GM12892 (cell line): ENCODE measurements around the gene MYO18A.

Experiments
- POLR2A ChIP-seq: IDR thresholded peaks from 2 replicates; pipeline ENCODE4 v1.6.1; 2011; ENCODE audit warnings: low read depth, low read length, control low read depth
- POLR2AphosphoS5 ChIP-seq: IDR thresholded peaks from 2 replicates; pipeline ENCODE4 v1.6.1; 2011; ENCODE audit warnings: low read depth, low read length, control low read depth

DNA sequence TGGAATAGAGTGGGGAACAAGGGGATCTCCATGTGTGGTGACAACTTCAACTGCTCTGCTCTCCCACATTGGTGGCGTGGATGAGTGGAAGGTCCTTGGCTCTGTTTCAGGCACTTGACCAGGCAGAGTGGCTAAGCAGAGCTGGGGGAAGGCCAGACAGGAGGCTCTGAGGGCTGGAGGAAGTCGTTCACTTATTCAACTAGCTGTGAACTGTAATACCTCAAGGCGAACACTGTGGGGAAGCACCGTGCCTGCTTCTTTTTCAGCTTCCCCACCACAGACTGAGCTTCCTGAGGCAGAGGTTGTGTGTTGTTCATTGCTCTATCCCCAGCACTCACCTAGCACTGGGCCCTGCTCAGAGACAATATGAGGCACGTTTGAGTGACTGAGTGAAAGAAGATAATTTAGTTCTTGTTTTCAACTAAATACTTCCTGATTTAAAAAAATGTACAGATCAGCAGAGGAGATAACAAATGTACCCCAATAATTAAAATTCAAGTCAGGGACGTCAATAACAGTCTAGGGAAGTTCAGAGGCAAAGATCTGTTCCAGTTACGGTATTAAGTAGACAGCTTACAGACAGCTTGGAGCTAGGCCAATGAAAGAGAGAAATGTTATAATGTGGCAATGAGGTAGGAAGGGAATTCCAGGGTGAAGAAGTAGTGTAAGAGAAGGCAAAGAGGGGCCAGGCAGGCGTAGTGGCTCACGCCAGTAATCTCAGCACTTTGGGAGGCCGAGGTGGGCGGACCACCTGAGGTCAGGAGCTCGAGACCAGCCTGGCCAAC lies 34.7 kb downstream of the MYO18A start:
- TF ChIP-seq POLR2A (no peak), POLR2AphosphoS5 (no peak)
